HG02943 (cell line): ENCODE data around the gene GRID1.

Experiments
- ATAC-seq: cut with Tn5 transposase; IDR thresholded peaks from one replicate; pipeline ENCODE4 v1.9.1; 2021; ENCODE audit warnings: mild to moderate bottlenecking, low read depth, moderate library complexity; ENCODE audit not compliant: unreplicated experiment

The GRID1 gene

GRCh38 chr10:86356296-86356695 lies 10.3 kb downstream of the GRID1 start:
- ATAC-seq, result no peak

GRCh38 chr10:86355571-86356038 lies 11.0 kb downstream of the GRID1 start:
- ATAC-seq, result no peak

GRCh38 chr10:86354761-86355540 lies 11.6 kb downstream of the GRID1 start:
- ATAC-seq, result no peak

- ATAC-seq, result no peak
Measured at GRCh38 chr10:86353506-86354485, 12.8 kb downstream of the GRID1 start.

- no peak for ATAC-seq
Measured at GRCh38 chr10:86350897-86351296, 15.7 kb downstream of the GRID1 start.

GRCh38 chr10:86349940-86350630 lies 16.5 kb downstream of the GRID1 start:
- no peak for ATAC-seq

GRCh38 chr10:86349474-86349873 lies 17.1 kb downstream of the GRID1 start:
- ATAC-seq, result no peak

- no peak for ATAC-seq
Measured at GRCh38 chr10:86348321-86349210, 18.0 kb downstream of the GRID1 start.

GRCh38 chr10:86347856-86348255 lies 18.7 kb downstream of the GRID1 start:
- ATAC-seq, result no peak

GRCh38 chr10:86346799-86347665 lies 19.6 kb downstream of the GRID1 start:
- ATAC-seq, result no peak

GRCh38 chr10:86345859-86346798 lies 20.5 kb downstream of the GRID1 start:
- ATAC-seq, result no peak

- ATAC-seq, result no peak
Measured at GRCh38 chr10:86345296-86345858, 21.2 kb downstream of the GRID1 start.

GRCh38 chr10:86344714-86345161 lies 21.9 kb downstream of the GRID1 start:
- ATAC-seq, result no peak

- no peak for ATAC-seq
Measured at GRCh38 chr10:86344281-86344680, 22.3 kb downstream of the GRID1 start.

- no peak for ATAC-seq
Measured at GRCh38 chr10:86343761-86344160, 22.8 kb downstream of the GRID1 start.

GRCh38 chr10:86342111-86342863 lies 24.3 kb downstream of the GRID1 start:
- no peak for ATAC-seq
